Caco-2 (cell line): ENCODE data around the gene TJP3. TPM values are rescaled to one million over a fixed set of nuclear protein-coding genes. Genes with fewer than 3 reads are reported as not detected.

Experiments used
- BruUV-seq: library from RNA; stranded (reverse); fragments of 400-500 nt; replicated peaks from 2 replicates; lab custom pipeline; 2021; lab: Mats Ljungman, UMichigan
- CTCF ChIA-PET: fragments of 300-600 bp; sonication (Branson Sonifier 250); formaldehyde crosslinking; loops from one replicate; lab custom pipeline; 2022; ENCODE audit warnings: antibody characterized with exemption; lab: Charles Lee
- POLR2A ChIA-PET: fragments of 300-600 bp; sonication (Branson Sonifier 250); formaldehyde crosslinking; loops from one replicate; lab custom pipeline; 2022; ENCODE audit warnings: antibody characterized with exemption; lab: Charles Lee
- DNase-seq, 2 experiments: peaks; one replicate each; pipeline versions ENCODE4 v3.0.0 to v3.0.0-alpha.2; 2020 to 2022
- H3K27me3 ChIP-seq: replicated peaks from 2 replicates; pipeline ENCODE4 v1.6.0; 2011; ENCODE audit warnings: low read length; ENCODE audit not compliant: control insufficient read depth, insufficient read depth
- H3K36me3 ChIP-seq: 2 replicates; pipeline ENCODE4 v1.5.1; 2011; ENCODE audit warnings: low read length; ENCODE audit not compliant: control insufficient read depth, insufficient read depth
- H3K4me1 ChIP-seq: fragments of 250-450 bp; sonication (Bioruptor Pico); 2 replicates; pipeline ENCODE4 v1.5.1; 2020; ENCODE audit warnings: mild to moderate bottlenecking
- H3K4me3 ChIP-seq: 2 replicates; pipeline ENCODE4 v1.5.1; 2011; ENCODE audit warnings: low read depth, mild to moderate bottlenecking, control low read depth, low read length
- H3K9me3 ChIP-seq: fragments of 250-450 bp; sonication (Bioruptor Pico); 2 replicates; pipeline ENCODE4 v1.5.1; 2020; ENCODE audit warnings: mild to moderate bottlenecking, moderate library complexity
- H3K27ac Mint-ChIP-seq: one replicate; pipeline ENCODE4 v1.8.0; 2022; ENCODE audit warnings: mixed read lengths; ENCODE audit not compliant: unreplicated experiment
- H3K27me3 Mint-ChIP-seq: one replicate; pipeline ENCODE4 v1.8.0; 2022; ENCODE audit warnings: mixed read lengths; ENCODE audit not compliant: insufficient read depth, unreplicated experiment
- H3K36me3 Mint-ChIP-seq: one replicate; pipeline ENCODE4 v1.8.0; 2022; ENCODE audit warnings: mild to moderate bottlenecking, mixed read lengths; ENCODE audit not compliant: insufficient read depth, unreplicated experiment
- H3K4me1 Mint-ChIP-seq: one replicate; pipeline ENCODE4 v1.8.0; 2022; ENCODE audit warnings: low read depth, mixed read lengths; ENCODE audit not compliant: unreplicated experiment
- H3K4me3 Mint-ChIP-seq: one replicate; pipeline ENCODE4 v1.8.0; 2022; ENCODE audit warnings: mild to moderate bottlenecking, moderate library complexity, mixed read lengths; ENCODE audit not compliant: unreplicated experiment
- H3K9me3 Mint-ChIP-seq: one replicate; pipeline ENCODE4 v1.8.0; 2022; ENCODE audit warnings: mixed read lengths; ENCODE audit not compliant: unreplicated experiment
- CTCF ChIP-seq, 2 experiments: fragments of 200-600 bp in 1 of 2; IDR thresholded peaks; 1 replicate in 1 of 2; 2 replicates in 1 of 2; pipeline versions ENCODE4 v1.5.1 to v1.8.0; 2011 to 2022; ENCODE audit warnings: antibody characterized with exemption in 1 of 2, control low read depth in 1 of 2, inconsistent platforms in 1 of 2, low read depth in 1 of 2, low read length in 1 of 2, mild to moderate bottlenecking in 1 of 2, moderate library complexity in 1 of 2; ENCODE audit not compliant: insufficient read depth in 1 of 2, severe bottlenecking in 1 of 2, unreplicated experiment in 1 of 2
- intact Hi-C: fragments of 100-400 bp; cut with micrococcal nuclease; formaldehyde crosslinking; loops from one replicate; pipeline ENCODE4 v1.10.0; 2022; ENCODE audit not compliant: unreplicated experiment
- total RNA-seq: library from RNA; stranded (reverse); gene quantifications from 2 replicates; pipeline ENCODE4 v1.2.3, GENCODE V29; 2022

TJP3 gene
- total RNA-seq, 1 experiment from 2014 or later, result 83.6 TPM

DNA sequence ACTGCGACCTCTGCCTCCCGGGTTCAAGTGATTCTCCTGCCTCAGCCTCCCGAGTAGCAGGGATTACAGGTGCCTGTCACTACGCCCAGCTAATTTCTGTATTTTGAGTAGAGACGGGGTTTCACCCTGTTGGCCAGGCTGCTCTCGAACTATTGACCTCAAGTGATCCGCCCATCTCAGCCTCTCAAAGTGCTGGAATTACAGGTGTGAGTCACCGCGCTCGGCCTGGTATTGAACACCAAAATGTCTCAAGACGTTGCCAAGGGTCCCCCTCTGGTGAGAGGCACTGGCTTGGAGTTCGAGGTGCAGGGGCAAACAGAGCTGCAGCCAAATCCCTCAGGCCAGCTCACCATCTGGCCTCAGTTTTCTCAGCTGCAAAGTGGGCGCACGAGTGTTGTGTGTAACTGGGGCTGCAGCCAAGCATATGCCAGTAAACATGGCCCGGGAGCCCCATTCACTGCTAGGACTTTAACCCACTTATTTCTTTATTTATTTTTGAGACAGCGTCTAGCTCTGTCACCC lies 8.0 kb downstream of the TJP3 start:
- no peak for TF ChIP-seq CTCF (IDR thresholded peaks at IDR 0.05; ENCODE audit: insufficient read depth in 1 of 2, low read depth in 1 of 2, low read length in 1 of 2, severe bottlenecking in 1 of 2, unreplicated experiment in 1 of 2)
- intact Hi-C loops, result no loop called here

DNA sequence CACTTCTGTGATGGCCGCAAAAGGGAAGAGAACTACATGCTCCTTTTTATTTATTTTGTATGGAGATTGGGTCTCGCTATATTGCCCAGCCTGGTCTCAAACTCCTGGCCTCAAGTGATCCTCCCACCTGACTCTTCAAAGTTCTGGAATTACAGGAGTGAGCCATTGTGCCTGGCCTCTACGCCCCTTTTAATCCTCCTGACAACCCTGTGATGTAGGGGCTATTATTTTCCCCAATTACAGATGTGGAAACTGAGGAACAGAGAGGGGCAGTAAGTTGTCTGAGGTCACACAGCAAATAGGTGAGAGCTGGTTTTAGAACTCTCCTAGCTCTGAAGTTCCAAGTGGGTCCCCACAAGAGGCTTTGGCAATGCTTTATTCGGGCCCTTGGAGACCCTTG lies 11.7 kb downstream of the TJP3 start:
- no peak for TF ChIP-seq CTCF (IDR thresholded peaks at IDR 0.05; ENCODE audit: insufficient read depth in 1 of 2, low read depth in 1 of 2, low read length in 1 of 2, severe bottlenecking in 1 of 2, unreplicated experiment in 1 of 2)
- H3K4me1 ChIP-seq, result peaks cover 36% of the 10 kb centered on the region
- Mint-ChIP-seq H3K27me3 (no peaks in the 10 kb centered on the region), H3K36me3 (peaks cover 14% of the 10 kb centered on the region), H3K27ac (peak overlapping the region; percentile 93), H3K9me3 (no peaks in the 10 kb centered on the region), H3K4me1 (no peaks in the 10 kb centered on the region), H3K4me3 (peak overlapping the region; percentile 87)
- intact Hi-C loops, result loop anchor here (1.0 to 5.0 kb wide), 3 partner anchors 12 to 53 kb away; partner anchors contain the start of genes MRPL54 and TJP3
- BruUV-seq, result TSS peak; percentile 69
- no peaks in the 10 kb centered on the region for H3K36me3 ChIP-seq
- ChIA-PET POLR2A (interaction anchor here (0.6 to 3.2 kb wide), 4 partner anchors 10 to 347 kb away, joined by 3 to 23 read pairs (median 8); partner anchors contain the start of genes MRPL54 and ZBTB7A), CTCF (interaction anchor here (1.0 kb wide), 1 partner anchor 43 kb away, joined by 4 read pairs; the partner anchor contains the start of gene MRPL54)
- no peaks in the 10 kb centered on the region for H3K27me3 ChIP-seq
- H3K4me3 ChIP-seq, result no peak overlapping the region
- no peaks in the 10 kb centered on the region for H3K9me3 ChIP-seq
- DNase-seq, result no peak

More for the DNA sequence above, 8.0 kb downstream of the TJP3 start:
- no peak overlapping the region for H3K4me3 Mint-ChIP-seq
- Histone ChIP-seq H3K4me3 (no peak overlapping the region), H3K4me1 (peaks cover 42% of the 10 kb centered on the region), H3K27me3 (no peaks in the 10 kb centered on the region), H3K36me3 (no peaks in the 10 kb centered on the region), H3K9me3 (no peaks in the 10 kb centered on the region)
- ChIA-PET CTCF (no interaction called here), POLR2A (no interaction called here)
- no peaks in the 10 kb centered on the region for H3K9me3 Mint-ChIP-seq
- no peak overlapping the region for H3K27ac Mint-ChIP-seq
- no TSS peak for BruUV-seq
- H3K4me1 Mint-ChIP-seq, result peaks cover 8% of the 10 kb centered on the region
- no peaks in the 10 kb centered on the region for H3K27me3 Mint-ChIP-seq
- peaks cover 14% of the 10 kb centered on the region for H3K36me3 Mint-ChIP-seq
- no peak for DNase-seq

DNA sequence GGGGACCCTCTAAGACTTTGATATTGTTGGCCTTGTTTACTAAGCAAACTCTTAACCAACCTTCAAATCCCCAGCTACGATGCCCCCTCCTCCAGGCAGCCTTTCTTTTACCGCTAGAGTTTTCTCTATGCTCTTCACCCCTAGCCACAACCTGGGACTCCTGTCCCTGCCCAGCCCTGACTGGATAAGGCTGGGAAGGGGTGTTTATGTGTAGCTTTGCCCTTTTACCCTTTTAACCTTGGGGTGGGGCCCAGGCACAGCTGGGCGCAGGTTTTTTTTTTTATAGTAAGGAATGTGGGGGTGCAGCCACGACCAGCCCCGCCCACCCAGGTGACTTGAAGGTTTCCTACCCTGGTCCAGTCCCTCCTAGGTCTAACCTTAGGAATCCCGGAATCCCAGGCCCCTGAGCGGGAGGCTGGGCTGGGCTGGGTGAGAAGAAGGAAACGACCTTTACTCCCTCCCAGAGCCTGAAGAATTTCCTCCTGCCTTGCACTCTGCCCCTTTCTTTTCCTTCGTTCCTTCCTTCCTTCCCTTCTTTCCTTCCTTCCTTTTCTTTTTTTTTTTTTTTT lies 12.2 kb downstream of the TJP3 start:
- H3K27ac Mint-ChIP-seq, result peak overlapping the region; percentile 93
- H3K27me3 ChIP-seq, result no peaks in the 10 kb centered on the region
- intact Hi-C loops, result loop anchor here (1.0 to 5.0 kb wide), 3 partner anchors 12 to 53 kb away; partner anchors contain the start of genes MRPL54 and TJP3
- H3K4me3 Mint-ChIP-seq, result peak overlapping the region; percentile 87
- H3K27me3 Mint-ChIP-seq, result no peaks in the 10 kb centered on the region
- no peak for TF ChIP-seq CTCF (IDR thresholded peaks at IDR 0.05; ENCODE audit: insufficient read depth in 1 of 2, low read depth in 1 of 2, low read length in 1 of 2, severe bottlenecking in 1 of 2, unreplicated experiment in 1 of 2)
- CTCF ChIA-PET, result interaction anchor here (0.6 to 1.0 kb wide), 3 partner anchors 10 to 42 kb away, joined by 4 read pairs; partner anchors contain the start of gene MRPL54
- H3K4me1 Mint-ChIP-seq, result no peaks in the 10 kb centered on the region
- H3K9me3 ChIP-seq, result no peaks in the 10 kb centered on the region
- peaks cover 14% of the 10 kb centered on the region for H3K36me3 Mint-ChIP-seq
- no TSS peak for BruUV-seq
- peak overlapping the region; percentile 57 for H3K4me3 ChIP-seq
- POLR2A ChIA-PET, result interaction anchor here (0.6 to 3.2 kb wide), 5 partner anchors 10 to 346 kb away, joined by 3 to 23 read pairs (median 3); partner anchors contain the start of genes MRPL54 and ZBTB7A
- no peaks in the 10 kb centered on the region for H3K9me3 Mint-ChIP-seq
- H3K36me3 ChIP-seq, result no peaks in the 10 kb centered on the region
- peak; percentile 93 to 97 for DNase-seq
- peaks cover 36% of the 10 kb centered on the region for H3K4me1 ChIP-seq
